ENCODE results near the gene LRRN1.

LRRN1 gene

GRCh38 chr3:3806092-3806491, 6.9 kb downstream of the LRRN1 start:
- TF ChIP-seq ZFX (IDR thresholded peaks at IDR 0.05; ENCODE audit: borderline replicate concordance) (no peak), CTCF (IDR thresholded peaks at IDR 0.05) (no peak)
- no peak overlapping the region for H3K27ac ChIP-seq

GRCh38 chr3:3806856-3807255, 7.6 kb downstream of the LRRN1 start:
- no peak overlapping the region for H3K27ac ChIP-seq

GRCh38 chr3:3813013-3813412, 13.8 kb downstream of the LRRN1 start:
- TF ChIP-seq ZFX (IDR thresholded peaks at IDR 0.05; ENCODE audit: borderline replicate concordance) (no peak), CTCF (IDR thresholded peaks at IDR 0.05) (no peak)
- no peak overlapping the region for H3K27ac ChIP-seq

More at GRCh38 chr3:3806856-3807255, 7.6 kb downstream of the LRRN1 start:
- TF ChIP-seq ZFX (IDR thresholded peaks at IDR 0.05; ENCODE audit: borderline replicate concordance) (no peak), CTCF (IDR thresholded peaks at IDR 0.05) (no peak)

GRCh38 chr3:3815206-3815605, 16.0 kb downstream of the LRRN1 start:
- H3K27ac ChIP-seq = no peak overlapping the region
- TF ChIP-seq ZFX (IDR thresholded peaks at IDR 0.05; ENCODE audit: borderline replicate concordance) = no peak
- TF ChIP-seq CTCF (IDR thresholded peaks at IDR 0.05) = no peak

GRCh38 chr3:3816034-3816433, 16.8 kb downstream of the LRRN1 start:
- H3K27ac ChIP-seq = no peak overlapping the region
- no peak for TF ChIP-seq ZFX (IDR thresholded peaks at IDR 0.05; ENCODE audit: borderline replicate concordance)
- TF ChIP-seq CTCF (IDR thresholded peaks at IDR 0.05) = no peak

GRCh38 chr3:3817865-3818264, 18.6 kb downstream of the LRRN1 start:
- TF ChIP-seq CTCF (IDR thresholded peaks at IDR 0.05) (no peak), ZFX (IDR thresholded peaks at IDR 0.05; ENCODE audit: borderline replicate concordance) (no peak)
- H3K27ac ChIP-seq = no peak overlapping the region

GRCh38 chr3:3821777-3822176, 22.5 kb downstream of the LRRN1 start:
- no peak overlapping the region for H3K27ac ChIP-seq
- no peak for TF ChIP-seq ZFX (IDR thresholded peaks at IDR 0.05; ENCODE audit: borderline replicate concordance)
- no peak for TF ChIP-seq CTCF (IDR thresholded peaks at IDR 0.05)

All from 22Rv1 (cell line).